Tibial nerve (tissue), 4 donors: ENCODE results near the gene CD34.

ENCODE experiments used
- EP300 ChIP-seq, 2 donors: sonication (generic); formaldehyde crosslinking; IDR thresholded peaks; one replicate each; pipeline ENCODE4 v1.6.1; 2017; ENCODE audit warnings: antibody characterized with exemption in 2 of 2, mild to moderate bottlenecking in 1 of 2
- POLR2A ChIP-seq, 2 donors: fragments of 450-650 bp; IDR thresholded peaks; one replicate each; pipeline ENCODE4 v1.6.1; 2017; ENCODE audit warnings: antibody characterized with exemption in 2 of 2, mild to moderate bottlenecking in 2 of 2, moderate library complexity in 2 of 2
- TF ChIP-seq, protein P1 (sequence below), 5 experiments: fragments of 200-600 bp in 3 of 5; fragments of 450-650 bp in 2 of 5; sonication (generic) in 3 of 5; IDR thresholded peaks; one replicate each; pipeline ENCODE4 v1.5.1; 2016 to 2019; ENCODE audit warnings: antibody characterized with exemption in 5 of 5, mild to moderate bottlenecking in 3 of 5, moderate library complexity in 2 of 5

DNA sequence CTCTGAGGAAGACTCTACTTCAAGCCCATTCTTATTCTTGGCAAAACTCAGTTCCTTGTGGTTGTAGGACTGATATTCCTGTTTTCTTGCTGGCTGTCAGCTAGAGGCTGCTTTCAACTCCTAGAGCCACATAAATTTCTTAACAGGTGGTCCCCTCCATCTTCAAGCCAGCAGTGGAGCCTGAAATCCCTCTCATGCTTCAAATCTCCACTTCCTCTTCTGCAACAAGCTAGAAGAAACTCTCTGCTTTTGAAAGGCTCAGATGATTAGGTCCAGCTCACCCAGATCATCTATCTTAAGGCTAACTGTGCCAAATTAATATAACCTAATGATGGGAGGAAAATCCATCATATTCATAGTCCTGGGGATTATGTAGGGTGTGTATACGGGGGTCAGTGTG lies 43.2 kb upstream of the CD34 start:
- TF ChIP-seq, protein P1, sequence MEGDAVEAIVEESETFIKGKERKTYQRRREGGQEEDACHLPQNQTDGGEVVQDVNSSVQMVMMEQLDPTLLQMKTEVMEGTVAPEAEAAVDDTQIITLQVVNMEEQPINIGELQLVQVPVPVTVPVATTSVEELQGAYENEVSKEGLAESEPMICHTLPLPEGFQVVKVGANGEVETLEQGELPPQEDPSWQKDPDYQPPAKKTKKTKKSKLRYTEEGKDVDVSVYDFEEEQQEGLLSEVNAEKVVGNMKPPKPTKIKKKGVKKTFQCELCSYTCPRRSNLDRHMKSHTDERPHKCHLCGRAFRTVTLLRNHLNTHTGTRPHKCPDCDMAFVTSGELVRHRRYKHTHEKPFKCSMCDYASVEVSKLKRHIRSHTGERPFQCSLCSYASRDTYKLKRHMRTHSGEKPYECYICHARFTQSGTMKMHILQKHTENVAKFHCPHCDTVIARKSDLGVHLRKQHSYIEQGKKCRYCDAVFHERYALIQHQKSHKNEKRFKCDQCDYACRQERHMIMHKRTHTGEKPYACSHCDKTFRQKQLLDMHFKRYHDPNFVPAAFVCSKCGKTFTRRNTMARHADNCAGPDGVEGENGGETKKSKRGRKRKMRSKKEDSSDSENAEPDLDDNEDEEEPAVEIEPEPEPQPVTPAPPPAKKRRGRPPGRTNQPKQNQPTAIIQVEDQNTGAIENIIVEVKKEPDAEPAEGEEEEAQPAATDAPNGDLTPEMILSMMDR (IDR thresholded peaks at IDR 0.05), result no peak
- TF ChIP-seq POLR2A (IDR thresholded peaks at IDR 0.05) (no peak), EP300 (IDR thresholded peaks at IDR 0.05) (no peak)
